GM19397 (cell line): Measurements from ENCODE around the gene SULT1A2.
"Not testable (repeated sequence)": the region's sequence is repeated elsewhere in the genome, so short reads cannot be mapped to it uniquely, and the experiment has no call there.

ENCODE experiments used
- ATAC-seq: cut with Tn5 transposase; IDR thresholded peaks from one replicate; pipeline ENCODE4 v1.9.1; 2021; ENCODE audit warnings: mild to moderate bottlenecking, moderate library complexity; ENCODE audit not compliant: unreplicated experiment

Gene SULT1A2

DNA sequence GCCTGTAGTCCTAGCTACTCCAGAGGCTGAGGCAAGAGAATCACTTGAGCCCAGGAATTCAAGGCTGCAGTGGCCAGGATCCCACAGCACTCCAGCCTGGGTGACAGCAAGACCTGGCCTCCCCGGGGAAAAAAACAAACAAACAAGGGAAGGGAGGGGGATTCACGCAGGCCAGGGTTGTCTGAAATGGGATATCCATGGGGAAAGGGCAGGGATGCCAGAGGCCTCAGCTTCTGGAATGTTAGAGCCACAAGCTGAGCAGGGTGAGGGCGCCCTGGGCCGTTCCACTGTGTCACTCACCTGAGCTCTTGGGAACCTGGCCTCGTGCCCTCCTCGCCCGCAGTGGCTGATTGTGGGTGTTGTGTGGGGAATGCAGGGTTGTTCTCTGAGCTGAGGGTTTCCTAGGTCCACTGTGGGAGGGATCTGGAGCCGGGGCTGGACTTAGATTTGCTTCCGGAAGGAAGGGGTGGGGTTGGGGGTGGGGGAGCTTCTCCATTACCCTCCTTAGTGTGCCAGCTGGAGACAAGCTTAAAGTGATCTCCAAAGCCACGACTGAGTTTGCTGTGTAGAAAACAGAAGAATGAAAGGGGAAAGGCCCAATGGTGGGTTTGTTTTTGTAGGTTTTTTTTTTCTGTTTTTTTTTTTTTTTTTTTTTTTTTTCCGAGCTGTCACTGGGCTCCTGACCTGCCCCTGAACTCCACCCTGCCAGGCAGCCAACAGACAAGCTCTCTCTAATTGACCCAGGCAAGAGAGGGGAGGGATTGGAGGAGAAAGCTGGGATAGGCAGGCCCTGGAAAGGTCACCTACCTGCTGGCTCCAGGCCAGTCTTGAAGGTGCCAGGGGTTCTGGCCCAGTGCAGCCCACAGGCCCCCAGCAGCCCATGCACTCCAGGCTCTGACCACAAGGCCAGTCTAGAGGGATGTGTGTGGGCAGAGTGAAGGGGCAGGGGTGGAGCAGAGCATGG lies 13.1 kb upstream of the SULT1A2 start, which contains the start of gene SULT1A1:
Gene SULT1A1 (minus strand): TSS at position 414 of the 964 bp plus-strand sequence. CDS start 1,189 bp downstream, outside the sequence.
- ATAC-seq: no peak

DNA sequence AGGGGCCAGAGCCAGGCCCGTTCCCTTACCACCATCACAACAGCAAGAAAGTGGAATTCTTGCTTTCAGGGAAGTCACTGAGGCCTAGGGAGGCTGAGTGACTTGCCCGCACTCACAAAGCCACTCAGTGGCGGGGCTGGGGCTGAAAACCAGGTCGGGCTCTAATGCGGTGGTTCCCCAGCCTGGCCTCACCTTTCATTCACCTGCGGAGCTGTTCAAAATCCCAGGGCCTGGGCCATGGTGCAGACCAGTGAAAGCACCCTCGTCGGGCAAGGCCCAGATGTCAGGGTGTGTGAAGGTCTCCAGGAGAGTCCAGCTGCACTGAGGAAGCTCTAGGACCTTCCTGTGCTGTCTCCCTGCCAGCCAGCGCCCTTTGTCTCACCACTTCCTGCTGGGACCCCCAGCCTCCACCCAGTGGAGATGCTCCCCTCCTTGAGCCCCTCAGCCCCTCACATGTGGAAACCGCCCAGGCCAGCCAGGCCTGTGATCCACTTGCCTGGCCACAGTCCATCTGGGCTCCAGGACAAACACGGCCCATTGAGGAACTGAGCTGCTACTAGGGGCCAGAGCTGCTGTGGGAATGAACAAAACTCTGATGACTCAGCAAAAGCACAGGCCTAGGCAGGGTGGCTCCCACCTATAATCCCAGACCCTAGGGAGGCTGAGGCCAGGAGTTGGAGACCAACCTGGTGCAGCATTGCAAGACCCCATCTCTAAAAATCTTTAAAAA lies 12.2 kb upstream of the SULT1A2 start:
- not testable (repeated sequence) for ATAC-seq

DNA sequence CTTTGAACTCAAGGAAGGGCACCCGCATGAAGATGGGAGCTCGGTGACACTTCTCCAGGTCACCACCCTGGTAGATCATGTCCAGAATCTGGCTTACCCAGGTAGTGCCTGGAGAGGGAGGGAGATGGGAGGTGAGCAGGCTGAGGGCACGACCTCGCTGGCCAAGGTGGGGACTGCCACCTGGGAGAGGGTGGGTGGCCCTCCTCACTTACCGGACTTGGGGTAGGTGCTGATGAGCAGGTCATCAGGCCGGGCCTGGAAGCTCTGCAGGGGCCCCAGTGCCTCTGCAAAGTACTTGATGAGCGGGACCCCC lies 11.6 kb upstream of the SULT1A2 start:
- not testable (repeated sequence) for ATAC-seq

DNA sequence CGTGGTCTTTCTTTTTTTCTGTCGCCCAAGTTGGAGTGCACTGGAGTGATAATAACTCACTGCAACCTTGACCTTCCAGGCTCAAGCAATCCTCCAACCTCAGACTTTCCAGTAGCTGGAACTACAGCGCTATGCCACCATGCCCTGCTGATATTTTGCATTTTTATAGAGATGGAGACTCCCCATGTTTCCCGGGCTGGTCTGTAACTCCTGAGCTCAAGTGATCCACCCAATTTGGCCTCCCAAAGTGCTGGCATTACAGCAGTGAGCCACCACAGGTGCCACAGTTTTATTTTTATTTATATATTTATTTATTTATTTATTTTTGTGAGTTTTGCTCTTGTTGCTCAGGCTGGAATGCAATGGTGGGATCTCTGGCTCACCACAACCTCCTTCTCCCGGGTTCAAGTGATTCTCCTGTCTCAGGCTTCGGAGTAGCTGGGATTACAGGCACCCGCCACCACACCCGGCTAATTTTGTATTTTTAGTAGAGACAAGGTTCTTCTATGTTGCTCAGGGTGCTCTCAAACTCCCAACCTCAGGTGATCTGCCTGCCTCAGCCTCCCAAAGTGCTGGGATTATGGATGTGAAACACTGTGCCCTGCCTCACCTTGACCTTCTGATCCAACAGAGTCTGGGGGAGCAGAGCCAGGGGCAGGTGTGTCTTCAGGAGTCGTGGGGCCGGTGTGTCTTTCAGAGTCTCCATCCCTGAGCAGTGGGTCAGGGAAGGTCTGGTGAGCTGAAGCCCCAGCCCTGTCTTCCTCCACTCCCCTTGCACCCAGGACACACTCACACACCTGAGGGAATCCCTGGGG lies 11.0 kb upstream of the SULT1A2 start:
- not testable (repeated sequence) for ATAC-seq

DNA sequence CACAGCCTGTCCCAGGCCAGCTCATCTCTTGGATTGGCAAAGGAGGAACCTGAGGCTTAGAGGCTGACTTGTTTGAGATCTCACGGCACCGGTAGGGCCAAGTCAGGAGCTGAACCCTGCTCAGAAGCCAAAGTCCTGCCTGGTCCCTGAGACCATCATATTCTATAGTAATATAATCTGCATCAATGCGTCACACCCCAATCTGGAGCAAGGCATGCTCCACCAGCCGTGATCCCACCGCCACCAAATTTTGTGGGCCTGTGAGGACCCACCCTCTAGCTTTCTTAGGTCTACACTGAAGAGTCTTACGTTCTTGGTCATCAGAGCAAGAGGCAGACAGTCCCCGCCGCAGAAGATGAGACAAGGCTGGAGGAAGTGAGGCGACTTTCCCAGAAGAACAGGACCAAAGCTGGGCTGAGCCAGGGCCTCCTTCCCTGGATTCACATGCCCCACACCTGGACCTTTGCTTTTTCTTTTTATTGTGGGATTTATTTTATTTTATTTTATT lies 10.3 kb upstream of the SULT1A2 start:
- ATAC-seq: no peak

DNA sequence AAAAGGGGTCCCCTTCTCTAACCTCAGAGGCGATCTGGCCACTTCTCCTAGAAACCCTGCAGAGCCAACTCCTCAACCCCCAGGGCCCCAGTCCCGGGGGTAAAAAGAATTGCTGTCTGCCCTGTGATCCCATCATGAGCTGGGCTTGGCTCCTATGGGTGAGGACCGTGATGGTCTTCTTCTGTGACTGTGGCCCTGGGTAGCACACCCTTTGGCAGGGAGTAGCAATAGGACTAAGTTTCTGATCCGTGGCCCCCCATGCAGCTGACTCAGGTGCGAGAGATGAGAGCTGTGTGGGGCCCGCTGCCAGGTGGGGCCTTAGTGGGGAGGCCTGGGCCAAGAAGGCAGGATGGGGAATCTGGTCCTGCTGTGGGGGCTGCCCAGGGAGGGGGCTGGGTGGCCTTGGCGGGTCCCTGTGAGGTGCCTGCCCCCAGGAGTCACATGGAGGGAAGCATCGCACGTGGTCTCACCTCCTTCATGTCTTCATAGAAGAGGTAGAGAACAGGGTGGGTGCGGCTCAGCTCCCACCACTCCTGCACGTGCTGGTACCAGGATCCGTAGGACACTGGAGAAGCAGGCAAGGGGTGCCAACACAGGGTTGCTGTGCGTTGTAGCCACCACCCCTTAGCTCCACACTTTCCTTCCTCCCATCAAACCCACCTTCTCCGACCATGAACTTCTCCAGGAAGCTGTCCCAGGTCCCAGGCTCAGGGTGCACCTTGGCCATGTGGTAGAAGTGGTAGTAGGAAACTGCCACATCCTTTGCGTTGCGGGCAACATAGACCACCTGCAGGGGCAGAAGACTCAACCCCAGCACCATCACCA lies 9.7 kb upstream of the SULT1A2 start:
- ATAC-seq: no peak

DNA sequence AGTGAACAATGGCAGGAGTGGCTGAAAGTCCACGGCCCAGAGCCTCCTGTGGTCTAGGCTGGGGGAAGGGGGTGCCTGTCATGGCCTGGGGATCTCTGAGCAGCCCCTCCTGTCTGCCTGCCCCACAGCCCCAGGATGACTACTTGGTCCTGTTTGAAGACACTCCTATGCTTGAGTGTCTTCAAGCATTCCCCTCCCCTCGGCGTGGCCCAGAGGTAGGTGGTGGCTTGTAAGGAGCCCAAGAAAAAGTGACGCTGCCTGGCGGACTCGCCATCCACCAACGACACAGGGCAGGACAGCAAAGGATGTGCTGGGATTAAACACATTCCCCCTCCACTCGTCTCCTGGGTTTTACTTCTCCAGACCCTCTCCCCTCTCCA lies 7.3 kb upstream of the SULT1A2 start:
- no peak for ATAC-seq

DNA sequence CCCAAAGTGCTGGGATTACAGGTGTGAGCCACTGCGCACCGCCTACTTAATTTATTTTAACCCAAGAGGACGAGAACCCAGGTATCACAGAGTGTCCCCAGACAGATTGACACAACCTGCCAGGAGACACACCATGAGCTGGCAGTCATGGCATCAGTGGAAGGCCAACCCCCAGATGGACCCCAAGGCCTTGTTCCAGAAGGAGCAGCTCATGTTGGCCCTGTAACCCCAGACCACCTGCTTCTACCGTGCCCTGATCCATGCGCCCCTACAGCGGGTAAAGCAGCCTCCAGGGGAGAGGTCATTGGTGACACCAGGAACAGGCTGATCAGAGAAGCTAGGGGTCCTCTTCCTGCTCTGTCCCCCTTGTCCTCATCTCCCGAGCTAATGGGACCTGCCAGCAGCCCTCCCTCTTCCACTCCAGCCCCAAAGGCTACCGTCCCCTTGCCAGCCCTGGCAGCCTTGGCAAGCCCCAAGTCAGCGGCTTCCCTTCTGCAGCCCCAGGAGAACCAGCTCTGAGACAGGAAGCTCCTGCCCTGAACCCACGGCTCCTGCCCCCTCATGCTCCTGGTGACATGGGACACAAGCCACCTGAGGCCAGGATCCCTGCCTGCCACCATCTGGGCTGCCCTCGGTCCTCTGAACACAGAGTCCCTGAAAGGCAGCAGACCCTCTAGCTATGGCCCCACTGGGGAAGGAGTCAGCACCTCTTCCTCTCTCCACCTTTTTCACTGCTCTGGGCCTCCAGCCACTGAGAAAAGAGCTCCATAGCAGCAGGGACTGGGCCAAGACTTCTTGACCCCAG lies 6.7 kb upstream of the SULT1A2 start:
- no peak for ATAC-seq

DNA sequence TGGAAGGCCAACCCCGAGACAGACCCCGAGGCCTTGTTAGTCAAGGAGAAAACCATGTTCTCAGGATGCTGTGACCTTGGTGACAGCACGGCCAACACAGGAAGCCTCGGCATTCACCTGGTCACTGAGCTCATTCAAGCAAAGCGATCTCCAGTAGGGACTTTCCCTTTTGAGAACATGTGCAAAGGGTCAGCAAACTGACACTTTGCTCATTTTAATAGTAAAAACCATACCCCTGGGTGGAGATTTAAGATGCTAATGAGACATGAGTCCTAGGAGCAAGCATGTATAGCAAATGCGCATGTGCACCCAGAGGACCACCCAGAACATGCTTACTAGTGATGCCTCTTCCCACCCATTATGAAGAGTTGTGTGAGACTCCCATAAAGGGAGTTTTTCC lies 5.7 kb upstream of the SULT1A2 start:
- ATAC-seq: no peak

DNA sequence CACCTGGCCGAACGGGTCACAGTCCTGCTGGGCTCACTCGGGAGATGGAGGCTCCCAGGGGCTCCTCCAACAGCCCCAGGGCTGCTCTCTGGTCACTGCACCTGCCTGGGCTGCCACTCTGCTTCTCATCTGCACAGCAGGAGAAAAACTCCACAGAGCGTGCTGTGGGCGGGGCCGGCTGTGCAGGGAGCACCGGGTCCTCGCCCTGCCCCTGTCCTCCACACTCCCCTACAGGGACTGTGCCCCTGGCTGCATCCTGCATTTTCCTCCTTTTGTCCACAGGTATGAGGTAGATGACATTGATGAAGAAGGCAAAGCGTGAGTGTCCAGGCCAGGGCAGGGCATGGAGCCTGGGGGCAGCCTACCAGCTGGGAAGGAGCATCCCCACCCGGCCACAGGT lies 5.2 kb upstream of the SULT1A2 start:
- ATAC-seq: not testable (repeated sequence)

DNA sequence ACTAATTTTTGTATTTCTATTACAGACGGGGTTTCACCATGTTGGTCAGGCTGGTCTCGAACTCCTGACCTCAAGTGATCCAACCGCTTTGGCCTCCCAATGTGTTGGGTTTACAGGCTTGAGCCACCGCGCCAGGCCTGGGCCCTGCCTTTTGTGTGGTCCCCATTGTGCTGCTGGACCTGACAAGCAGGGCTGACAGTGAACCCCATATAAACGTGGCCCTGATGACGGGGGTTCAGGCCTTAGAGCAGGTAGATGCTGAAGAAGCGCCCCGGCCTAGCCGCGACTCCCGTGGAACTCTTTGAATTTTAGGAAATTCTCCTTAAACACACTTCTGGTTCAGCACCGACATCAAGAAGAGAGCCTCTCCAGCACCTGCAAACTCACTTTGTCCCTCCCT lies 4.7 kb upstream of the SULT1A2 start:
- ATAC-seq: not testable (repeated sequence)

DNA sequence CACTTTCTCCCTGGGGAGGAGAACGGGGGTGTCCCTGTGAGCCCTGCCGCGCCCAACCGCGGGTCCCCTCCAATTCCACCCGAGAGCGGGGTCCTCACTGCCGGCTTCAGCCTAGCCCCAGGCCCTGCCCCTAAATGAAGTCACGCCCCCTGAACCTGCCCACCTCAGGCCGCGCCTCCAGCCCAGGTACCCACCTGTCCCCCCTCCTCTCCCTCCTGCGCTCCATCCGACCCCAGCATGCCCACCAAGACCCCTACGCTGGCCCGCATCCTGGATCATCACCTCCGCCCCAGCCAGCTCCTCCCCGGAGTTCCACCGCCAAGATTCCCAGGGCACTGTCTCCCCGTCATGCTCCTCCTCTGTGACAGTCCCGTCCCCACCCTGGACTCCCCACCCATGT lies 4.1 kb upstream of the SULT1A2 start:
- ATAC-seq: not testable (repeated sequence)

DNA sequence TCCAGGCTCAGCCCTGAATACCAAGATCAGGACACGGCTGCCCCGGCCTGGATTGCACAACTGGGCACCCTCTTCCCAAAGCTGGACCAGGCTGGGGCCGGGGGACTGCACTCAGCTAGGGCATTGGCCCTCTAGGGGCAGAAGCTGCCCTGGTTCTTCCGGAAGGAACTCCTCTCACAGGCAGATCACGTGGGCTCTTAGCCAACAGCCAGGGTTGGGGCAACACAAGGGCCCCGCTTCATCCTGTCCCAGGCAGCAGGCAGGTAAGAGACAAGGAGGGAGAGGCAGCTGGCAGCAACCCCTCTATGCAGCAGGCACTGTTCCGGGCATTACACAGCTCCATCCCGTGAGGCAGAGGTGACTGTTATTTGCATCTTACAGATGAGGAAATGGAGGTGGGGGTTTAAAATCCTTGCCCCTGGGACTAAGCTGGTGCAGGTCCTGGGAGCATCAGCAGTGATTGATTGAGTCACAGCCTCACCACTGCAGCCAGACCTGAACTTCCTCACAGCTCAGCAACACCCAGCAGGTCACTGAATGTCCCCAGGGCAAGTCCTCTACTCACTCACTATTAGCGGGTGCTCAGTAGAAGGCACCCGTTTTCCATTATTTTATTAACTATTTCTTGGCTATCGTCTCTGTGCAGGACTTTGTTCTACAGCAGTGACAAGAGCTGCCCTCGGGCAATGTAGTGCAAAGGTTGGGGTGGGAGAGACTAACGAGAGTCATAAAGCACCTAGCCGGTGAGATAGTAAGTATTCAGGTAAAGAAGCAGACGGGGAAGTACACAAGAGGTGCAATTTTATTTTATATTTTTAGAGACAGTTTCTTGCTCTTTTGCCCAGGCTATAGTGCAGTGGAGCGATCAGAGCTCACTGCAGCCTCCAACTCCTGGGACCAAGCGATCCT lies 2.8 kb upstream of the SULT1A2 start:
- not testable (repeated sequence) for ATAC-seq

DNA sequence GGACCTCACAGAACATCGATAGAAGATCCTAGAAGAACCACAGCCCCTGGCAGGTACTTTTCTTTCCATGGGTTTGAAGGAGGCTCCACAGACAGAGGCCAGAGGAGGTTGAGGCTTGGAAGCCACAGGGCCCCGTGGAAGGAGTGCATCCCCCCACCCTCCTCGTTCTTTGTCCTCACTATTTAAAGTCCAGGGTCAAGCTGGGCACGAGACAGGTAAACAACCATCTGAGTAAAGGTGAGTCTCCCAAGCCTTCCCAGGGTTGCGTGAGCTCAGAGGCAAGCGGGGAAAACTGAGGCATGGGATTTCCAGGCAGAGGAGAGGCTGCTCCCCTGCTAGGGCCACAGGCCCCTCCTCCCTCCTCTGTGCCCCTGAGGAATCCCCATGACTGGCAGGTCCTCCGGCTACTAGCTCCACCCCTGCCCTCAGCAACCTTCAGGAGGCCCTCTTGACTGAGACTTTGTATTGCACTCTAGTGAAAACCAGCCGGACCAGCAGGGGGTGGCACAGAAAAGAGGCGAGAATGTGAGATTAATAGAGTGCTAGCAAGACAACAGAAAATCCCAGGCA lies 927 bp upstream of the SULT1A2 start:
- ATAC-seq: no peak

DNA sequence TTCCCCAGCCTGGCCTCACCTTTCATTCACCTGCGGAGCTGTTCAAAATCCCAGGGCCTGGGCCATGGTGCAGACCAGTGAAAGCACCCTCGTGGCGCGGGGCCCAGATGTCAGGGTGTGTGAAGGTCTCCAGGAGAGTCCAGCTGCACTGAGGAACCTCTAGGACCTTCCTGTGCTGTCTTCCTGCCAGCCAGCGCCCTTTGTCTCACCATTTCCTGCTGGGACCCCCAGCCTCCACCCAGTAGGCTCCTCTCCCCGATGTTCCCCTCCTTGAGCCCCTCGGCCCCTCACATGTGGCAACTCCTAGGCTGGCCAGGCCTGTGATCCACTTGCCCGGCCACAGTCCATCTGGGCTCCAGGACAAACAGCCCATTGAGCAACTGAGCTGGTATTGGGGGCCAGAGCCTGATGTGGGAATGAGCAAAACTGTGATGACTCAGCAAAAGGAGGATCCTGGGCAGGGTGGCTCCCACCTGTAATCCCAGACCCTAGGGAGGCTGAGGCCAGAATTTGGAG lies 677 bp downstream of the SULT1A2 start:
- ATAC-seq: no peak

DNA sequence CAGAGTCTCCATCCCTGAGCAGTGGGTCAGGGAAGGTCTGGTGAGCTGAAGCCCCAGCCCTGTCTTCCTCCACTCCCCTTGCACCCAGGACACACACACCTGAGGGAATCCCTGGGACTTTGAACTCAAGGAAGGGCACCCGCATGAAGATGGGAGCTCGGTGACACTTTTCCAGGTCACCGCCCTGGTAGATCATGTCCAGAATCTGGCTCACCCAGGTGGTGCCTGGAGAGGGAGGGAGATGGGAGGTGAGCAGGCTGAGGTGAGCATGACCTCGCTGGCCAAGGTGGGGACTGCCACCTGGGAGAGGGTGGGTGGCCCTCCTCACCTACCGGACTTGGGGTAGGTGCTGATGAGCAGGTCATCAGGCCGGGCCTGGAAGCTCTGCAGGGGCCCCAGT lies 1.4 kb downstream of the SULT1A2 start:
- ATAC-seq: not testable (repeated sequence)

DNA sequence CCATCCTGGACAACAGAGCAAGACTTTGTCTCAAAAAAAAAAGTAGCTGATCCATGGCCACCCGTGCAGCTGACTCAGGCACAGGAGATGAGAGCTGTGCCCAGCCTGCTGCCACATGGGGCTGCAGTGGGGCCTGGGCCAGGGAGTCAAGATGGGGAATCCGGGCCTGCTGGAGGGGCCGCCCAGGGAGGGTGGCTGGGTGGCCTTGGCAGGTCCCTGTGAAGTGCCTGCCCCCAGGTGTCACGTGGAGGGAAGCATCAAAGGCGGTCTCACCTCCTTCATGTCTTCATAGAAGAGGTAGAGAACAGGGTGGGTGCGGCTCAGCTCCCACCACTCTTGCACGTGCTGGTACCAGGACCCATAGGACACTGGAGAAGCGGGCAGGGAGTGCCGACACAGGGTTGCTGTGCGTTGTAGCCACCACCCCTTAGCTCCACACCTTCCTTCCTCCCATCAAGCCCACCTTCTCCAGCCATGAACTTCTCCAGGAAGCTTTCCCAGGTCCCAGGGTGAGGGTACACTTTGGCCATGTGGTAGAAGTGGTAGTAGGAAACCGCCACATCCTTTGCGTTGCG lies 3.8 kb downstream of the SULT1A2 start:
- no peak for ATAC-seq
